ENCODE results near the gene NCK1. TPM values are rescaled to one million over a fixed set of nuclear protein-coding genes. Genes with fewer than 3 reads are reported as not detected.

Gene NCK1
- total RNA-seq (2014; rRNA removed; shearing (Covaris generic)), result 20.3 and 20.7 TPM in 2 replicates

DNA sequence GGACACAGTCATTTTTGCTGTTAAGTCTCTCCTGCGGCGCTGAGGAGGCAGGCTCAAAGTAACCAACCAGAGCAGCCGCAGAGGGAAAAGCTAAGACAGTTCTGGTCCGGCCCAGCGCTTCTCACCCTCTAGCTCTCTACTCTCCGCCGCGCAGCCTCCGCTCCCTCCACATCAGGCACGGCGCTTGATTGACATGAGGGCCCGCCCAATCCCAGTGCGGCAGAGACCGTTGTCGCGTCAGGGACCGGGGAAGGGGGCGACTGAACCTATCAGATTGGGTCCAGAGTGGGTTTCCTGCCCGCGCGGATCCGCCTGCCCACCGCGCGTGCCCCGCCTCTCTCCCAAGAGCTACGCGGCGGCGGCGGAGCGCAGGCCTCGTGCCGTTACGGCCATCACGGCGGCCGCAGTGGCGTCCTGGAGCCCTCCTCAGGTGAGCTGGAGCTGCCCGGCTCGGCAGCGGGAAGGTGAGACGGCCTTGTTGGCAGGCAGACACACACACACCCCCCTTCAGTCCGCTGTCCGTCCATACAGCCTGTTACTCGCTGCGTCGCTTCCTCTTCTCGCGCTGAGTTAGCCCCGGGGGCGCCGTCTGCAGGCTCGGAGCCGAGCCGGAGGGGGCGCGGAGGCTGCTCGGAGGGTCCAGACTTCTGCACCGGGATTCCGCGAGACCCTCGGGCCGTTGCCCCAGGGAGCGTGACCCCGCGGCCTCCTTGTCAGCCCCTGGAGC is at the start of gene NCK1:
TSS of gene NCK1 (plus strand) at position 319 of the 727 bp plus-strand sequence. CDS start 65,794 bp downstream, outside the sequence.

DNA sequence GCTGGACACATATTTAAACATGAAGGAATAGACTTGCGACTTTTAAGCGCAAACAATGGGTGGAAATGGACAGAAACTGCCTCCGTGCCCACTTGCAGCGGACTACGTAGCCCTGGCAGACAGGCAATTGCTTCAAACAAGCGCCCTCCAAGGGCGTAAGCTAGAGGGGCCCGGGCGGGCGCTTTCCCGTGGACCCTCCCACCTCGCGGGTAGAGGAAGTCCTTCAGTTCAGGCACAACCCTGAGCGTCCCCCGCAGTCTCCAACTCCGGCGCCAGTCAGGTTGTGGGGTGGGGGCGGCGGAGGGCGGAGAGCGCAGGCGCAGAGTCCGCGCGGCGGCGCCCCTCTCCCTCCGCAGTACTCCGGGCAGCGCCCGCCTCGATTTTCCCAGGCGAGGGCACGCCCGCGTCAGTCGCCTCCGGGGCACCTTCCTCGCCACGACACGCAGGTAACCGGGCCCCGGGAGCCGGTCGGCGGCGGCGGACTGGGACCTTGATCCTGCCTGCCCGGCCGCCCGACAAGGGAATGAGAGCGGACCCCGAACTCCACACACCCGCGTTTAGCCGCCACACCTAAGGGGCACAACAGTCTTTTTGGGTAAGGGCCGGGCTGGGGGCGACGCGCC is 43.1 kb upstream of the NCK1 start, which contains the start of gene SLC35G2:
TSS of gene SLC35G2 (plus strand) at position 358 of the 623 bp plus-strand sequence. CDS start 35,335 bp downstream, outside the sequence.

DNA sequence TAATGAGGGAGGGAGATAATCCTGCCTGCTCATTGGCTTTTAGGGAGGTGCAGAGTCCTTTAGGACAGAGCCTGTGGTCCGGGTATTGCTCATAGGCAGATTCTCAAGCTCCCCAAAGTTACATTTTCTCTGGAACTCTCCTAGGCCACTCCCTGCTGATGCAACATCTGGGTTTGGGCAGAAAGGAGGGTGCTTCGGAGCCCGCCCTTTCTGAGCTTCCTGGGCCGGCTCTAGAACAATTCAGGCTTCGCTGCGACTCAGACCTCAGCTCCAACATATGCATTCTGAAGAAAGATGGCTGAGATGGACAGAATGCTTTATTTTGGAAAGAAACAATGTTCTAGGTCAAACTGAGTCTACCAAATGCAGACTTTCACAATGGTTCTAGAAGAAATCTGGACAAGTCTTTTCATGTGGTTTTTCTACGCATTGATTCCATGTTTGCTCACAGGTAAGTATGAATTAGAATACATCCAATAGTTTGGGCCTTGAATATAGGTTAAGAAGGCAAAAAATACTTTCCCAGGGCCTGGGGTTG is 95.8 kb downstream of the NCK1 start, which contains the start of gene IL20RB:
TSS of gene IL20RB (plus strand) at position 233 of the 538 bp plus-strand sequence. CDS start at position 364, 131 bp downstream.

Other genes starting within 250 kb of the NCK1 start
- 27.7 and 32.4 TPM in 2 replicates for gene STAG1, start 109.8 kb upstream of the NCK1 start, total RNA-seq (2014; rRNA removed; shearing (Covaris generic))
- gene SLC35G2, start 43.1 kb upstream of the NCK1 start, total RNA-seq (2014; rRNA removed; shearing (Covaris generic)), result 21.1 and 22.2 TPM in 2 replicates
- 3.2 TPM in 2 replicates for gene IL20RB, start 95.8 kb downstream of the NCK1 start, total RNA-seq (2014; rRNA removed; shearing (Covaris generic))

All from A375 (cell line).